GM18526 (cell line): ENCODE results near the gene TSPAN15.

Experiments
- POLR2A ChIP-seq: IDR thresholded peaks from 3 replicates; pipeline ENCODE4 v1.6.1; 2011; ENCODE audit not compliant: insufficient read length; ENCODE audit errors: extremely low read depth

Gene TSPAN15

DNA sequence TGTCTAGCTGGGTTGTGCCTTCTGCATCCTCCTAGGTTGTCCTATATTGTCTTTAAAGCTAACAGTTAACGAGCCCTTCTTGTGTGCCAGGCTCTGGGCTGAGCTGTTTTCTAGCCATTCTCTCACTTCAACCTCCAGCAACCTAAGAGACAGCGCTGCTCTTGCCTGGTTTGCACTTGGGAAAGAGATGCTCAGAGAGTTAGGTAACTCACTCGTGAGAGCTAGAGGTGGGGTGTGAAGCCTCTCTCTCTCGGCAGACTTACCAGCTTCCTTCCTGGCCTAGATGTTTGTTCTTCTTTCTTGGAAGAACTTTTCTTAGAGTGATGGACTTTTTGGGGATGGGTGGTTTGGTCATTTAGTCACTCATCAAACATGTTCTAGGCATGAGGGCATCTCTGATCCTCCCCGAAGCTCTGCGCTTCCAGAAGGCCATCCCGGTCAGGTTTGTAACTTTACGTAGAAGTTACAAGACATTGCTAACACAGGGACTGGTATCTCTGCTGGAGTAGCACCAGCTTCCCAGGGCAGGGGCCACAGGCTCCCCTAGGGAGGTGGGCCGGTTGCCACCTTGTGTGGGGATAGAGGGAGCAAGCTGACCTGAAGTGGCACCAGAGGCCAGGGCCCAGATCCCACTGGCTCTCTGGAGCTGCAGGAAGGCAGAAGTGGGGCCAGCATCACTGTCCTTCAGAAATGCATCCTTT is 14.3 kb downstream of the TSPAN15 start:
- no peak for TF ChIP-seq POLR2A

DNA sequence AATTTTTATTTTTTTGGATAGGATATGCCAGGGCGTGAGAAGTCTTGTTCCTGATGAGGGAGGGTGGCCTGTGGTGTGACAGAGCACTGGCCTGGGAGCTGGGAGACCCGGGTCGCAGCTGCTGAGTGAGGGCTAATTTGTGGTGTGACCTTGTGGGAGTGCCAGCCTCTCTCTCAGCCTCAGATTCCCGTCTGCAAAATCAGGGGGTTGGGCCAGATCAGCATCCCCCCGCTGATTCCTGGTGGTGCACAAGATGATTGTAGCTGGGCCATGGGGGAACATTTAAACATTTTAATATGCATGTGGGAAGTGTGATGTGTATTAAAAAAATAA is 14.9 kb downstream of the TSPAN15 start:
- no peak for TF ChIP-seq POLR2A

DNA sequence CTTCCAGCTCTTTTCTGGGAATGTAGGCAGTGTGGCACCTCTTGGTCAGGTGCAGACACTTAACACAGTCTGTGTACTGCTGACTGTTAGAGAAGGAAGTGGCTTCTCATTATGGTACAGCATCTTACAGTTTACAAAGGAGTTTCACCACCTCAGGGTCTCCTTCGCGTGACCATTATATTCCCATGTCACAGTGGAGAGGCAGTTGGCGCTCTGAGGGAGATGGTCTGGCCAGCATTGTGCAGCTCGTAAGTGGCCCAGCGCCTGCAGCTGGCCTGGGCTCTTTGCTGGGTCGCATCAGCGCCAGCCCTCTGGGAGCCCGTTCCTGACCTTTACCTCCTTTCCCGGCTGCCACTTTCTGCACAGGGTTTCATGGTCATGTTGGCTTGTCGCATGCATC is 15.4 kb downstream of the TSPAN15 start:
- no peak for TF ChIP-seq POLR2A

DNA sequence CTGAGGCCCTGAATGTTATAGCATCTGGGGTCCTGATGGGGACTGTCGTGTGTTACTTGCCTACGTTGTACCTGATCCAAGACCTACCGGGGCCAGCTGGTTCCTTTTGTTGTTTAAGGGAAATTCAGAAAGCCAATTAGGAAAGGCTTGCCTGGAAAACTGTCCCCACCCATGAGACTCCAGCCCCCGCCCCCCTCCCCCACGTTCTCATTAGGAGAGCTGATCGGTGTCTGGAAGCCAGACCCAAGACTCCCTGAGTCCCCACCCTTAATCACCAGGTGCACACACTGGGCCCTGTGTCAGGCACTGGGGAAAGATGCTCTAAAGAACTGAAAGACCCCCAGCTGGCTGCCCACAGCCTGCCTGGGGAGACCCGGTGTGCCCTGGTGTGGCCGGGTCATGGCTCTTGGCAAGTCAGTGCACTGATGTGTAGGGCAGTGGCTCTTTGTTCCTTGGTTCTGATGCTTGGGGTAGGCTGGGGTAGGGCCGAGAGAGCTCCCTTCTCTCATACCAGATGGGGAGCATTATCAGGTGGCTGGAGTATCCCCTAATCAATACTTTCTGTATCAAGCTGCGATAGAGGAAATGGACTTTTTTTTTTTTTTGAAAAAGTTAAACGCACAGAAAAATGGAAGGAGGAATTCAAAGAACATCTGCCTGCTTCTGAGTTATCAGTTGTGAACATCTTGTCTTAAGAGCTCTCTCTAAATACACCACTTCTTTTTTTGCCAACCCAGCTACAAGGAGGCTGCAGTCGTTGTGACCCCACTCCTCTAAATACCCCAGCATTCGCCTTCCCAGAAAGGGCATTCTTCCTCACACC is 16.9 kb downstream of the TSPAN15 start:
- TF ChIP-seq POLR2A, result no peak

DNA sequence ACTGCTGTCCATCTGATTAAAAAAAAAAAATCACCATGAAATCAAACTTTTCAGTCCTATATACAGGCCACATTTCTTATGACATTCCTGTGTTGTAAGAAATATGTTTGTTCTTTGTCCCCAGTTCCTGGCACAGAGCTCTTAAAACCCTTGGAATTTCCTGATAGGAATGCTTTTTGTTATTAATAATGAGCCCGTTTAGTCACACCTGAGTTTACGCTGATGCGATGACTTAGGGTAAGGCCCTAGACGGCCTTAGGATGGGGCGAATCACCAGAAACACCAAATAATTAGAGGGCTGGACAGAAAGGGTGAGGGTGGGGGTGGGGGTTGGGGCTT is 17.5 kb downstream of the TSPAN15 start:
- TF ChIP-seq POLR2A, result no peak

DNA sequence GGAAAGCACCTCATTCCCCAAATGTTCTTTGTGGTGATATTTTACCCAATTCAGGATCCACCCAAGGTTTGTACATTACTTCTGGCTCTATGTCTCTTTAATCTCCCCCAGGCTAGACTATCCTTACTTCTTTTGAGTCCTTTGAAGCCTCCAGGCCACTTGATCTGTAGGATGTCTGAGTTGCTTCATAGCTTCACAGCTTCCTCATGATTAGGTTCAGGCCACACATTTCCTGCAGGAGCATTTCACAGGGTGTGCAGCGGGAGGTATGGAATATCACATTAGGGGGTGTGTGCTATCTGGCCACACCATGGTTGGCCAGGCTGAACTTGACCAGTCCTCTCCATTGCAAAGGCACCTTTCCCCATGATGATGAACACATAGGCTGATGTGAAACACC is 18.7 kb downstream of the TSPAN15 start:
- no peak for TF ChIP-seq POLR2A

DNA sequence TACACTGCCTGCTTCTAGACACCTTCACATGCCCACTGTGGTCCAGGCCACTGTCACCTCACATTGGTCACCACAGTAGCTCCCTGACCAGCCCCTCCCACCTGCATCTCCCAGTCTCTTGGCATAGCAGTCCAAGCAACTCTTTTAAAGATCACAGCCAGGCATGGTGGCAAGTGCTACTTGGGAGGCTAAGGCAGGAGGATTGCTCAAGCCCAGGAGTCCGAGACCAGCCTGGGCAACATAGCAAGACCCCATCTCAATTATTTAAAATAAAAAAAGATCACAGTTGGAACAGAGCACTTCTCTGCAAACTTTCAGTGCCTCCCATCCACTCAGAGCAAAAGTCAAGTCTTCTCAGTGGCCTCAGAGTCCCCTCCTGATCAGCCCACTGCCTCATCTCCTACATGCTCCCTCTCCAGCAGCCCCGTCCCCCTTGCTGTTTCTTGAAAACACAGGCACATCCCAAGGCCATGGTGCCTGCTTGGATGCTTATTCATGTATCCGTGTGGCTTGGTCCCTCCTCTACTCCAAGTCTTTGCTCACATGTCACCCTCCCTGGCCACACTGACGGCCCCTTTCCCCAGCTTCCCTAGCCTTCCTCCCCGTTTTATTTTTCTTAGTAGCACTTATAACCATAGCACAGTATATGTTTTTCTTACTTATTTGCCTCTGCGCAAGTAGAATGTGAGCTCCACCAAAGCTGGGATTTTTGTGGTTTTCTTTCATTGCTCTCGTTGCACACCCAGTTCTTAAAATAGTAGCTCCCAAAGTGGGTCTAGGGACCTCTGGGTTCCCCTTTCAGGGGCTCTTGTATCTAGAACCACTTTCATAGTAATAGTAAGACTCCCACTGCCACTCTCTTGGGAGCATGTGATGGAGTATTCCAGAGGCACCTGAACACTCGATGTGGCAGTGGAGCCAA is 19.5 kb downstream of the TSPAN15 start:
- no peak for TF ChIP-seq POLR2A

DNA sequence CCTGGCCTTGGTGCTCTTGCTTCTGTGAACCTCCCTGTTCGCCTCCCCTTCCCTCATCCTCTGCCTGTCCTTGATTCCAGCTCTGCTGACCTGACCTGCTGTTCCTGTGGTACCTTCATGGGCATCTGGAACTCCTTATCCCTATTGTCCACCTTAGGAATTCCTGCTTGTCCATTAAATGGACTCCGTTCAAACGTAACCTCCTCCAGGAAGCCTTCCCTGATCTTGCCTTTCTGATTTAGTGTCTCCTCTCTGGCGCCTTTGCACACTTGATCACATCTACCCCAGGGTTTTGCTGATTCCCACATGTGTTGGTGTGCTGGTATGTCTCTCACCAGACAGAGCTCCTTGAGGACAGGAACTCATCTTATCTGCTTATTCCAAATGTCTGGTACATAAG is 20.9 kb downstream of the TSPAN15 start:
- no peak for TF ChIP-seq POLR2A

DNA sequence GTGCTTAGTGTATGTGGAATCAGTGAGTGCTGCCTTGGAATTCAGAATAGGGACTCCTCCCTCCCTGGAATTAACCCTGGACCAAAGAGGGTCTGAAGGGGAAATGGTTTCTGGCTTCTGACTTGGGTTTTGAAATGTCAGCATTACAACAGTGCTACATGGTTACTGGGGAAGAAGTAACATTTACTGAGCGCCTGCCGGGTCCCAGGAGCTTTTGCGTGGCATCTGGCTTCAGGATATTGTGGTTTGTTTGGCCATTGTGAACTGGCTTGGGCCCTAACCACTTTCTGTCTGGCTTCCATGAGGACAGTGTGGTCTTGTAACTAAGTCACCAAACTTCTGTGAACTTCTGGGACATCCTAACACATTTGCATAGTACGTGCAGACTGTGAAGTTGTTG is 21.3 kb downstream of the TSPAN15 start:
- TF ChIP-seq POLR2A, result no peak

DNA sequence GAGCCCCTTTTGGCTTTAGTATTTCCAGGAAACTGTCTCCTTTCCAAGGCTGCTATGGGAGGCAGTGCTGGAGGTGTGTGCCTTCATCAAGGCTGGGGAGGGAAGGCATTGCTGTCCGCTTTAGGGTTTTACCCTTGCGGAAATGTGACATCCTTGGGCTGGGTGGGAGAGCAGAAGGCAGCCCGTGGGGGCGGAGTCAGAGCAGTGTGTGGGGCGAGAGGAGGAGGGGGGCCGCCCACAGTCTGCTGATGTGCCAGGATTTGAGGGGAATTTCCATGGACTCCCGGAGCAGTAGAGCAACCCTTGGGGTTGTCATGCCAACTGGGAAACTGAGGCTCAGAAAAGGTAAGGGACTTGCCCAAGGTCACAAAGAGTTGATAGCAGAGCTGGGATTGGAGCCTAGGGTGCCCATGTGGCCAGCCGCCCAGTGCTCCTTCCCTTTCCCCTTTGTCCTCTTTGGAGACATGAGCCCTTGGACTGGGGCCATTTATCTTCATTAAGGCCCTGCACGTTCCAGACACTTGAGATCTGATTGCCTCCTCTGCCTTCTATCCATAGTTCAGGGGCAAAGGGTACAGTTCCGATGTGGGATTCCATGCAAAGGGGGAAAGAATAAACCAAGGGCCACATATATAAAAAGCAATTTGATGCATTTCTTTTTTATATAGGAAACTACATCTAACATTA is 22.2 kb downstream of the TSPAN15 start:
- TF ChIP-seq POLR2A, result no peak

DNA sequence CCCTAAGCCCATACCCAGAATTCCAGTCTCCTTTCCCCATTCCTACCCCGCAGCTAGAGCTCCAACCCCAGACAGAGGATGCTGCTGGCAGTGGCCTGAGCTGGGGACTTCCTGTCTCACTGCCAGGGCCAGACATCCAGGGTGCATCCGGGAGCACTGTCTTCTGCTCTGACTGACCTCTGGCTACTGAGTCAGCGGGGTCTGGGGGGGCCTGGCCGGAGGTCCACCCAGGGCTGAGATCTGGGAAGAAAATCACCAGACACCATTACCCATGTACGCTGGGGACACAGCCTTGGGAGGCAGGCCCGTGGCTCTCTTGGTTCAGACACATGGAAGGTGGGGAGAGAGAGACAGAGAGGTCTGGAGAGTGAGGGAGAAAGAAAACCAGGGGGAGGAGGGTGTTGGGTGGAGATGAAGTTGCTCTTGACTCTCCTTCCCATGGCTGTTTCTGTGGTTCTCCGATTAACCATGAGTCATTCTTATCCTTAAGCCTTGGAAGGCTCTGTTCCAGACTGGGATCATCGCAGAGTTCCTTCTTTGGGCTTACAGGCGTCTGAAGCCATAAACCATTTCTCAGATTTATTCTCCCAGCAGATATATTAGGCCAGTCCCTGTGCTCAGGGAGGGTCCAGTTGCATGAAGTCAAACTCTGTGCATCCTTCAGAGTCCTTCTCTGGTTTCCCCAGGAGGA is 23.6 kb downstream of the TSPAN15 start:
- no peak for TF ChIP-seq POLR2A

DNA sequence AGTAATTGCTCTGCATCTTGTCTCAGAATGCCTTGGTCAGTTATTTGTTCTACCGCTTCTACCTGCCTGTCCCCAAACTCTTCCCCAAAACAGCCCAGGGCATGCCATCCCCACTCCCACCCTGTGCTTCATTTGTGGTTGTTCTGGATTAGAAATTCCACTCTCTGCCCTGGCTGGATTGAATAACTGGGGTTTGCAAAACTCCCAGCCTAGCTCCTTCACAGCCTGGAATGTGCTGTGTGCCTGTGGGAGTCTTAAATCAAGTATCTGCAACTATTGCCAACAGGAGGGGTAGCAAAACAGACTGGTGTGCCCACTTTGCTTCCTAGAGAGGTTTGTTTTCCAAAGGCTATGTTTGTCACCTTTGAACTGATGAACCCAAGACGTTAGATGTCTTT is 24.2 kb downstream of the TSPAN15 start:
- no peak for TF ChIP-seq POLR2A

DNA sequence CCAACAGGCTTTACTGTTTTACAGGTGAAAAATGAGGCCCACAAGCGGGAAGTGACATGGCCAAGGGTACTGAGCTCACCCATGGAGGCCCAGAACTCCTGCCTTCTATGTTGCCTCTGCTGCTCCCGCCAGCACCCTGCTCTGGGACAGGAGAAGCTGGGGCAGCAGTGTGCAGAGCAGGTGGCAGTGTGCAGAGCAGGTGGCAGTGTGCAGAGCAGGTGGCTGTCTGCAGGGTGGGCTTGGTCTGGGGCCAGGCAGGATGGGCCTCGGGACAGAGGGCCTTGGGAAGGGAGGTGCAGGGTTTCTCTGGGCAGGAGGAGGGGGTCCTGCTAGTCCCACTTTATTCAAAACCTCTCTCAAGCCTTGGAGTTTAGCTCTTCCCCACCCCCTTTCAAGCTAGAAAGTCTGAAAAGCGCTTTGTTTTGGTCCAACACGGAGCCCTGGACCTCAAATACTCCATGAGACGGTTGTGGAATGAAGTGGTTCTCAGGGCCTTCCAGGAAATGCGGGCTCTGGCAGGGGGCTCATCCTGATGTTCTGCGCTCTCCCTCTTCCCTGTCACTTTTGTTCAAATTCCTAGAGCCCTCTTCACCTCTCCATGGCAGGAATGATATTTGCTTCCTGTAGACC is 26.8 kb downstream of the TSPAN15 start:
- no peak for TF ChIP-seq POLR2A
